NCI-H187 (cell line): Measurements from ENCODE around the gene SGK1.

Source experiments
- DNase-seq, 2 experiments: peaks; one replicate each; lab custom pipeline; 2025; lab: John Stamatoyannopoulos, UW

SGK1 gene

DNA sequence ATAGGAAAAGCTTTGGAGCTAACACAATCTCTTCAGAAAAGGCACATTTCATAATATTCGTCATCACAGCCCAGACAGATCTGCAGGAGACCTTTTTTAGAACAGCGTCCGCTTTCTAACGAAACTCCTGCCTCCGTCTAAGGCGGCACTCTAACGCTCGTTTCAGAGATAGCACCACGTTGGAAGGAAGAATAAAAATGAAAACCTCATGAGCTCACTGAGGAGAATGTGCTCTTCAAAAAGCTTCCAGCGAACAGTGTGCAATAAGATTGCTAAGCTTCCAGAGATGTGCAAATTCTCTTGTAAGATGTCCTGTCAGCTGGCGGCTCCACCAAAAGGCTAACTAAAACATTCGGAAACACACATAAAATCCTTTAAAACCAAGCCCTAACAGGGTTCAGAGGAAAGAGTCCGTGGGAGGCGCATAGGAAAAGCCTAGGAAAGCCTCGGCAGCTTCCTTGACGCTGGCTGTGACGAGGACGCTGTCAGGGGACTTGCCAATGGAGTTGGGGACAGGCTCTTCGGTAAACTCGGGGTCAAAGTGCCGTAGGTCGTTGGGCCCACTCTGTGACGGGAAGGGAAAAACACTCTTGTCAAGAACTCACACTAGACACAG, 147.9 kb downstream of the SGK1 start:
- DNase-seq = no peak

DNA sequence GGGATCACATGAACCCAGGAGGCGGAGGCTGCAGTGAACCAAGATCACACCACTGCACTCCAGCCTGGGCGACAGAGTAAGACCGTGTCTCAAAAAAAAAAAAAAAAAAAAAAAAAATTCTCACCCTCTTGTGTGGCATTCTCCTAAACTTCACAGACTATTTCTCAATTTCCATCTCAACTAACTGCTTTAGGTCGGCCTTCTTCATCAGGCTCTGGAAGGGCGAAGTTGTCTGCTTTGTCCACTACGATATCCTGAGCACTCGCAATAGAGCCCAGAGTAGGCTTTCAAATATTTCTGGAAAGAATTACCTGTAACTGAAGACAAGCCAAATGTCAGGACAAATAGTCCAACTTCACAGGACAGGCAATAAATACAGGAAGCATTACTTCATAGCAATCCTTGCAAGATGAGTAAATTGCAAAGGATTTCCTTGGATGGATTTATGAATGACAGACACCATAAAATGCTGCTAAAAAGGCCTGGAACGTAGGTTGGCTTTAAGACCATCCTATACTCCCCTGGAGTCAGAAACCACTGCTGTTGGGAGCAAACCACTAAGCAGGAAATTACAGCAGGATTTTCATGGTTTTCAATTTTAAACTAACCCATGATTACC, 149.2 kb downstream of the SGK1 start:
- no peak for DNase-seq

DNA sequence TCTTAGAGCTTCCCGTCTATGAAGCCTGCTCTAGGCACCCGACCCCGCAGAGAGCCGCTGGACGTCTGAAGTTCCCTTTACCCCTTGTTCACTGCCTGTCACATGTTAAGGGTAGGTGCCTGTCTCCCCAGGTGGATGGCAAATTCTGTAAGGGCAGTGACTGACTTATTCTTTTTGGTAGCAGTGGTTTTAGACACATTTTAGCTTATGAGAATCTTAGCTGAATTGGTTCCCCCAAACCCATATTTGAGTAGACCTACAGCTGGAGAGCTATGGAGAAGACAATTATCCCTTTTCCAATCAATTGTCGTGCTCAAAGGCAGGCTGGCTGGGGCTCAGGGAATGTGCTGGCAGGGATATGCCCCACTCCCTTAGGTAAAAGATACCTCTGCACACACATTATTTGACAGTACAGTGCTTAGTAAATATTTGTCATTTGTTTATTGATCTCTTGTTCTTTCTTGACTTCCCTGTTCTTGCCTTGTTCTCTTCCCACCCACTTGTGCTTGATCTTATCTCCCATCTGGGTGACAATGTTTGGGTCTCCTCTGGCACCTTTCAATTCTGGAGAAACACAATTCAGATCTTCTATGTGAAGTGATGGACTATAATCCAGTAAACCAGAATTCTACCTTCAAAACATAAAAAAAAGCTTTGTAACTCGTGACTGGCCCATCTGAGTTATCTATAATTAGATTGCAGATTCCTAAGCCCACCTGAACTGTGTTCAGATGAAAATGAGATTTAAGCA, 151.2 kb downstream of the SGK1 start:
- DNase-seq = no peak

DNA sequence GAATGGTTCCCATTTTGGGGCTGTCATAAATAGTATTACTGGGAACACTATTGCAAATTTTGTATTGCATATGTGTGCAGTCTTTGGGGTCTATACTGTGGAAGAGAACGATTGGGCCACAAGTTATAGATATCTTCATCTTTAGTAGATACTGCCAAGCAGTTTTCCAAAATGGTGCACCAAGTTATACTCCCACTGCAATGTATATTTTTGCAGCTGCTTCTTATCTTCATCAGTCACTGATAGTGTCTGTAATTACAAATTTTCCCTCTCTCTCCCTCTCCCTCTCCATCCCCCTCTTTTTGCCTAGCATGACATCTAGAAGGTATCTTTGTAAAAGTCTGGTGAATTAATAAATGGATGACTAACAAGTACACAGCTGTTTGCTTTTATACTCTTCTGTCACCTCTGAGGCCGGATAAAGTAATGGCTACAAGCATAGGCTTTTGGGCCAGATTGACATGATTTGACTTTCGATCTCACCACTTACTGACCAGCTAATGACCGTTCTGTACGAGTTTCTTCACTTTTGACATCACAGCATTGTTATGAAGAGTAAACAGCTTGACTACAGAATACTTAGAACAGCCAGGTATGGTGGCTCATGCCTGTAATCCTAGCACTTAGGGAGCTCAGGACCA, 152.2 kb downstream of the SGK1 start:
- DNase-seq = no peak

DNA sequence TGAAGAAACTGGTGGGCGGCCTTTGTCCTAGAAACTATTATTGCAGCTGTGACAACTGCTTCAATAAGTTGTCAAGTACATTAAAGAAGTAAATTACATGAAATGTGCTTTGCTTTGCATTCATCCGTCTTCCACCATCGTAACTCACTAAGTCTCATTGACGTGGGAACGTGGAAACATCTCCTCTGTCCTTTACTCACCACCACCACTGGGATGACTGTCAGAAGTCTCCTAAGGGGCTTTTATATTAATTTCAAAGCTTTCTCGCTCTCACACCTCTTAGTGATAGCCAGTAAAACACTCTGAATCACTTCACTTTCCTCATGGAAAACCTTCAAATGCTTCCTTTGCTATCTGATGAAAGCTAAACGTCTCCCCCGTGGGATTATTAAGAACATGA, 153.6 kb downstream of the SGK1 start:
- no peak for DNase-seq

DNA sequence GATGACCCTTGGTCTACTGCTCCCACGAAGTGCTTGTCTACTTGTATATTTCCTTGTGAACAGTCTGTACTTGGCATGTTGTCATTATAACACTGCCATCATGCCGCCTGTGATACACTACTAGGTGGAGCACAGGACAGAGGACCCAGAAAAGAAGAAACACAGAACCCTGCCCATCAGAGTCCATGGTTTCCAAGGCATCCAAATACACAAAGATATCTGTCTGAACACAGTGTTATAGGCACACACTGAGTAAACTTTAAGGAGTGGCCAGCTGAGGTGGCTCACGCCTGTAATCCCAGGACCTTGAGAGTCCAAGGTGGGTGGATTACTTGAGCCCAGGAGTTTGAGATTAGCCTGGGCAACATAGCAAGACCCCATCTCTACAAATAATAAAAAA, 155.0 kb downstream of the SGK1 start:
- no peak for DNase-seq

DNA sequence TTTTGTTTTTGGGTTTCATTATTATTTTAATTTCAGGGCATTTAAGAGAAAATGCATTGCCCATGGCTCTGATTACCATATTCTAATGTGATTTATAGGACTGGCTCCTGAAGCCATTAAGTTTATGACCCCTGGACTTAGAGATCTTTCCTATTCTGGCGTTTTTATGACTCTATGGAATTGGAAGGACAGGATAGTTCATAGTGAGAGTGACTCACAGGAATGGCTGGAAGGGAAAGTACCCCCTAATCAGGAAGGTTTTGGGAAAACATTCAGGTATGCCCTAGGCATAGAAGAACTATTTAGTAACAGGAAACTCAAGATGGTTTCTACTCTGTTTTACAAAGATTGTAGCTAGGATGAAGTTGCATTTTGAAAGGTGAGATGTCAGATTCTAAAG, 156.9 kb downstream of the SGK1 start:
- no peak for DNase-seq

DNA sequence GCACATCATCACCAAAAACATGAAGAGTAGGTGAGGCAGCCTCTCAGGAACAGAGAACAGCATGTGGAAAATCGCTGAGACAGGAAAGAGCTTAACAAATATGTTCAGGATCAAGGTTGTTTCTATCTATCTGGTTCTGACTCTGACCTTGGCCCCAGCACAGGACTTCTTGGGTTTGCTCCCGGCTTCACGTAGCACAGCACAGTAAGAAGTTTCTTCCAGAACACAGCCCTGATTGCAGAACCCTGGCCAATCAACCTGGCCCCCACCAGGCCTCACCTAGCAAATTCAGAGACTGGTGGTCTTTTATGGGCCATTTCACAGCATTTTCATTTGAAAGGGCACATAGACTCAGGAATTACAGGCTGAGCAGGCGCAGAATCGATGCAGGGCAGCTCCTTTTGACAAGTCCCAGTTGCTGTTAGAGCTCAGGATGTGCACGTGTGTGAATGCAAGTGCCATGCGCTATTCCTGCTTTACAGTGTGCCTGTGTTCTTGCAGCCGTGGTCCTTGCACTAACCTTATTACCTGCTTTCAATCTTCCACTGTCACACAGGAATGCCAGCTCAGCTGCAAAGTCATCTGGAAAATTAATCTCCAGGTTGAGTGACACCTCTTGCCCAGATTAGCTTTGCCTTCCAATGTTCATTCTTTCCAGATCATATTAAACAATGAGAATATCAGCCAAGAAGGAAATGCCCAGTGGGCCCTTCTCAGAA, 165.0 kb downstream of the SGK1 start:
- DNase-seq = no peak

DNA sequence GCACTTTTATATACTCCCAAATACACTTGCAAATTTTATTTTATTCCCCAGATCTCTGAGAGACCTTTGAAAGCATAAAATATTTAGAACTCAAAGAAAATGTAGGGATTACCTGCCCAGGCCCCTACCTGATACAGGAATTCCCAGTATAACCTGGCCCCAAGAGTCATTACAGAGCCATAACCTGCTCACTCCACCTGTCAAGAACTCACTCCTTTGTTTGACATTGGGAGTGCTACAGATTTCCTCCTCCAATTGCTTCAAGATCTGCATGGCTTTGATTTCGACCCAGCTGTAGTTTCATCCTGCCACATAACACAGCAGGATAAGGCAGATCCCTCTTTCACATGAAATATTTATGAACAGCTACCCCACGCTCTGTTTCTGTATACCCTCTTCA, 169.3 kb downstream of the SGK1 start:
- no peak for DNase-seq

DNA sequence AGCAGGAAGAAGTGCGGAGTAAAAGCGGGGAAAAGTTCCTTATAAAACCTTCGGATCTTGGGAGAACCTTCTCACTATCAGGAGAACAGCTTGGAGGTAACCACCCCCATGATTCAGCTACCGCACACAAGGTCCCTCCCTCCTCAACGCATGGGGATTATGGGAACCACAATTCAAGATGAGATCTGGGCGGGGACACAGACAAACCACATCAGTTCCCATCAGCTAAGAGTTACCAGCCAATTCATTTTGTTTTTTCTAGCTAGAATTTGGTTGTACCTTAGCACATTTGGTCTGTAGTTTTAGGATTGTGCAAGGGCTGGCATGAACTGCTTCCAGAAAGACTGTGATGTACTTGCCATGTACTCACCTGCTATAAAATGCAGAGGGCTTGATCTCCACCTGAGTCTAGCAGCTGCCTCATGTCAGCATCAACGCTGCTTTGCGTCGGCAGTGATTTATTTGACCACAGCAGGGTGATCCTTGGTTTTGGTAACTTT, 170.8 kb downstream of the SGK1 start:
- DNase-seq = no peak

DNA sequence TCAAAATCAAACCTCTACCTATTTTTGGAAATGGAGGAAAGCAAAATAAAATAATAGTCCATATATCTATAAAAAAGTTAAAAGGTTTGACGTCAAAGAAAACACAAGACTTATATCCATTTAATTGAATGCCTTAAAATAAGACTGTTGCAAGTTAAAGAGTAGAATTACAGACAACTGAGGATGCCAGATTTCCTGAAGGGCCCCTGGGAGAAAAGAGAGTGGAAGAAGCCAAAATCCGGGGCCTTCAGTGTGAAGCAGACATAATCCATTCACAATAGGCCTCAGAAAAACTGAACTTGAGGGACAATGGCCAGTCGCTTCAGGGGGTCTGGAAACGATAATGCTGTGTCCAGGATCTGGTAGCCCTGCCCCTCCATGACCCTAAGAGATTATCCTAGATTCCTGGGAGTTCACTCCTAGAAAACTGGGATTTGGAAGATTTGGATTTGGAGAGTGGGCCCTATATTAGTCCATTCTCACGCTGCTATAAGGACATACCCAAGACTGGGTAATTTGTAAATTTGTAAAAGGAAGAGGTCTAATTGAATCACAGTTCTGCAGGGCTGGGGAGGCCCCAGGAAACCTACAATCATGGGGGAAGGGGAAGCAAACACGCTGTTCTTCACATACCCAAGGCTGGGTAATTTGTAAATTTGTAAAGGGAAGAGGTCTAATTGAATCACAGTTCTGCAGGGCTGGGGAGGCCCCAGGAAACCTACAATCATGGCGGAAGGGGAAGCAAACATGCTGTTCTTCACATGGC, 171.5 kb downstream of the SGK1 start:
- DNase-seq = no peak

DNA sequence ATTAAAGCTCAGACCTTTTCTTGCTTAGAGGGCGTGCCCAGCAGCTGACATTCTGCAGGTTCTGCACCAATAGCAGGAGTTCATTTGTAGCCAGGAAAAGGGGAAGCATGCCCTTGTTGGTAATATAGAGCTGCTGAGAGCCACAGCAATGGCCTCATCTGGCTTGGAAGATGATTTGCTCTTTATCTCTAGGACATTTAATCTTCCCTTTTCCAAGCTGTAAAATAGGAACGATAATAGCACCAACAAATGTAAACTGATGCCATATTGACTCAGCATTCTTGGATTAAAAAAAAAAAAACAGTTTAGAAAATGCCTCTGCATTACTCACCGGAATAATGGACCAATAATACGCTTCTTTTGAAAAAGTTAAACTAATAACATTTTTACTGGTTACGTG, 172.1 kb downstream of the SGK1 start:
- no peak for DNase-seq

DNA sequence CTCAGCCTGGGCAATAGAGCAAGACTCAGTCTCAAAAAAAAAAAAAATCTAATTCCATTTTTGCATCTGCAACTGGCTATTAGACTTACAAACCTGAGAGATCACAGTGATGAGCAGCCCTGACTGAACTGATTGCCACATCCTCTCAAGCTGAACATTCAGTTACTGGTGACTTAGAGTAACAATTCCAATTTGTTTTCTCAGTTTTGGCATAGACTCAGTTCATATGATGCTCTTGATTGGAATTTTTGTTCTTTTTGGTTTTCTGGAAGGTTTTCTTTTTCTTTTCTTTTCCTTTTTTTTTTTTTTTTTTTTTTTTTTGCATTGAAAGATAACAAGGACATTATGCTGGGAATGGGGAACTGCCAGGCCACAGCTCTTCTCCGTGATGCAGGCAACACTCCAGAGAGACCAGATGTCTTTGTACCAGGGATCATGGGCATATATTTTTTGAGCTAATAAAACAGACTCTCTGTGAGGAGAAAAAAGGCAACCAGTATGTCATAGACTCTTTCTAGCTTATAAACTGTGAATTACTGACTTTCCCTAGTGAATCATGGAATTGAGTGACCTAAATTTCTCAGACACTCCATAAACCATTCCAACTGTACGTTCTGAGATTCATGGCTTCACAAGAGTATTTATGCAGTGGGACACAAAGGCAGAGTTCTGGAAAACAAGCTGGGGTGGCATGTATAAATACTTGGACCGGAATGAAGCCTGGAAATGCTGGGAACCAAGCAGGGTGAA, 179.5 kb downstream of the SGK1 start:
- no peak for DNase-seq

DNA sequence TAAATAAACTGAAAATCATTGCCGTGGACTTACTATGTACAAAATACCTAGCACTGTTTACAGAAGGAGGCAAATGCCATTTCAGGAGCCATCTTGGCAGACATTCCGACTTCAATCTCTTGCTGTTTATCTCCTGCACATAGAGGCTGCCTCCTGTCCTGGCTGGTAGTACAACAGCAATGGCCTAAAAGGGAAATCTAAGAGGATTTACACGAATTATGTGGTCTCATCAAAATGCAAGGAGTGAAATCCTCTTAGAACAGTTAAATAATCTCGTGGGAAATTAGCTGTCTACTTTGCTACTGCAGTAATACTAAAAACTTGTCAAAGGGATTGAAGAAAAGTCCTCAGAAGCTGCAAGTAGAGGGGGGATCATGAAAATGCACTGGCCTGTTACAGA, 183.3 kb downstream of the SGK1 start:
- no peak for DNase-seq

DNA sequence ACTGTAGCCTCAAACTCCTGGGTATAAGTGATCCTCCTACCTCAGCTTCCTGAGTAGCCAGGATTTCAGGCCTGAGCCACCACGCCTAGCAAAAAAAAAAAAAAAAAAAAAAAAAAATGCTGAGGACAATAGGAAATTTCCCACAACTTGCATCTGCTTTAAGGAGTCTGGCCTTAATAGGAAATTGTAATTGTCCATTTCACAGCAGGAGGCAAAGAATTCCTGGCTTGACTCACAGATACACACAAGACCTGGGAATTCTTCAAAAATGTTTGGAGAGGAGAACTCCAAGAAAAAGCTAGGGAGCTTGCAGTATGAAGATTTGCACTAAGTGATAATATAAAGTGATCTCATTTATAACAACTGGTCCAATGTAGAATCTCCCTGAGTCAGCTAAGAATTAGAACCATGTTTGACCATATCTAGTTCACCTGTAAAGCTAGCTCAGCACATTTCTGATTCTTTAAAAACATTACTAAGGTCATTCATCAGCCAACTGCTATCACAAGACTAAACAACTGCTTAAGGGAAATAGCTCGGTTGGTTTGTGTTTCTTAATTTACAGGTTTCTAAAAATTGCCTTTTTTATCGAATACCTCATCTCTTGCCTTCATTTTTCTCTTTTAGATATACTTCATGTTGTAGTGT, 185.3 kb downstream of the SGK1 start:
- DNase-seq = no peak

DNA sequence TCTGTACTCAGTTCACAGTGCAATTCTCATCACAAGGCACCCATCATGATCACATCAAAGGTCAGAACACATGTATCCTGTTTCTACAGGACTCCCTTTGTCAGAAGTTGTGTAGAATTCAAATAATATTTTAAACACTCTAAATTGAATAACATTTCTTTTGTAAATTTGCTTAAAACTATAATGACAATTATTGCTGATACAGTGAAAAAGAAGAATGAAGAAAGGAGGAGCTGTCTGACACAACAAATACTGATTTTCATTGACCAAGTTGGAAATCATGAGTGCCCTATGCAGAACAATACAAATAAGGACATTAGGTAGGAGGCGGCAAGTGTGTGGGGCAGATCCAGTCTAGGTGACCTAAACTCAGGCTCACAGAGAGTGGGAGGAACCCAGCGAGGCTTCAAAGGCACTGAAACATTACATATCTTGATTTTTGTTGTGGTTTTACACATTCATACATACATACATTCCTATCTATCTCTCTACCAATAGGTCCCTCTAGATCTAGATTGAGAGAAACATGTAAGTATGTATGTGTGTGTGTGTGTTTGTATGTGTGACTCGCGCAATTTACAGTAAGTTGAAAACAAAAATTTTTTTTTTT, 186.3 kb downstream of the SGK1 start:
- DNase-seq = no peak

DNA sequence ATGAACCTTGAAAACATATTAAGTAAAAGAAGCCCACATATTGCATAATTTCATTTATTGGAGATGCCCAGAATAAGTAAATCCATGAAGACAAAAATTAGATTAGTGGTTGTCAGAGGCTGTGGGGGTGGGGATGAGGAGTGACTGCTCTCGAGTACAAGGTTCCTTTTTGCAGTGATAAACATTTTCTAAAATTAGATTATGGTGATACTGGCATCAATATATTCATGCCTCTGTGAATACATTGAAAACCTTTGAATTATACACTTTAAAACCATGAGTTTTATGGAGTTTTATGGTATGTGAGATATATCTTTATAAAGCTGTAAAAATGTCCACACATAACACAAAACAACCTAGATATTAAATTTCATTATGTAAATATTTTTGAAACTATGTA, 189.8 kb downstream of the SGK1 start:
- DNase-seq = no peak

DNA sequence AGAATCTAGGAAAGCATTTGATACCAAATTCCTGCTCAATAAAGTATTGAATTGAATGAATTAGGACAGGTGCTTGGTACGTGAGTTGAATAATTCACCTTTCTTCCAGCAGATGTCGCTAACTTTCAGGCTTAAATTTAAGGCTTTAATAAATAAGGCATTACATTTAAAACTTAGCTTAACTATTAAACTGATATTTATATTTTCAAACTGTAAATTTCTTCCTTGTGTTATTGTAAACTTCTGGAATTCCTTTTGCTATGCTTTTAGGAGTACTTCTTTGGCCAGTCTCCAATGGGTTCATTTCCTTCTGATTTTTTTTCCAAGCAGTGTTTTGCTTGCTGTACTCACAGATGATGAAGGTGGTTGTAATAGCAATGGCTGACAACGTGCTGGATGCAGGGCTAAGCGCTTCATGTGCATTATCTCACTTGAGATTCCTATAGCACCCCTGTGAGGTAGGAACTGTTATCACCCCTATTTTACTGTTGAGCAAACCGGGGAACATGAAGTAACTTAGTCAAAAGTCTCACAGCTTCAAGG, 194.2 kb downstream of the SGK1 start:
- no peak for DNase-seq

DNA sequence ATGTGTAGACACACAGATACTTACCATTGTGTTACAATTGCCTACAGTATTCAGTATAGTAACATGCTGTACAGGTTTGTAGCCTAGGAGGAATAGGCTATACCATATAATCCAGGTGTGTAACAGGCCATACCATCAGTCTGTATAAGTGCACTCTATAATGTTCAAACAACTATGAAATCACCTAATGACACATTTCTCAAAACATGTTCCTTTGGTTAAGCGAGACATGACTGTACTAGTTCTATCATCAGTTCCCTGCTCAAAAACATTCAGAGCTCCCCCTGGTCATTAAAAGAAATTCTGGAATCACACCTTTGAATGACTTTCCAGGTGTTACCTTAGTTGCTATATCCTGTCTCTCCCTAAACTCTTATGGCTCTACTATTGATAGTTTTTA, 195.1 kb downstream of the SGK1 start:
- no peak for DNase-seq

DNA sequence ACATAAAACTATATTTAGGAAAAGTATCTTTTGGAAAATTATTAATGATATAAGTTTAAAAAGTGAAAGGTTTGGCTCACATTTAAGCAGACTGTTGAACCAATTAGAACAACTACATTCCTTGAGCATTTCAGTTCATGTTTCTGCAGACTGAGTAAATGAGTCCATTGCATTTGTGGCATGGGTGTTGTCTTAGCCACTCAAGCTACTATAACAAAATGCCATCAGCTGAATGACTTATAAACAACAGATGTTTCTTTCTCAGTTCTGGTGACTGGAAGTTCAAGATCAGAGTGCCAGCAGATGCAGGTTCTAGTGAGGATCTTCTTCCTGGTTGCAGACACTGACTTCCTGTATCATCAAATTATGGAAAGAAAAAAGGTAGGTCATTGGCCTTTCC, 198.4 kb downstream of the SGK1 start:
- DNase-seq = no peak
